Ascending aorta (tissue), 2 donors: ENCODE measurements around the gene DENND5B. TPM values are rescaled to one million over a fixed set of nuclear protein-coding genes. Genes with fewer than 3 reads are reported as not detected.
"Not testable (repeated sequence)": the region's sequence is repeated elsewhere in the genome, so short reads cannot be mapped to it uniquely, and the experiment has no call there.

ENCODE experiments used
- DNase-seq, 2 donors: peaks; one replicate each; pipeline ENCODE4 v3.0.0-alpha.2; 2019; ENCODE audit warnings: low spot score in 2 of 2
- H3K27ac ChIP-seq, 2 donors: fragments of 200-600 bp; sonication (generic); one replicate each; pipeline ENCODE4 v1.5.1; 2016 to 2017; ENCODE audit warnings: mild to moderate bottlenecking in 1 of 2
- H3K27me3 ChIP-seq: fragments of 200-600 bp; sonication (generic); one replicate; pipeline ENCODE4 v1.5.1; 2017
- H3K36me3 ChIP-seq, 2 donors: fragments of 200-600 bp; sonication (generic); one replicate each; pipeline ENCODE4 v1.5.1; 2016
- H3K4me1 ChIP-seq, 2 donors: fragments of 200-600 bp; sonication (generic); one replicate each; pipeline ENCODE4 v1.5.1; 2016 to 2017; ENCODE audit warnings: mild to moderate bottlenecking in 1 of 2
- H3K4me3 ChIP-seq, 2 donors: fragments of 200-600 bp; sonication (generic); one replicate each; pipeline ENCODE4 v1.5.1; 2016 to 2017; ENCODE audit warnings: mild to moderate bottlenecking in 1 of 2
- H3K9me3 ChIP-seq, 2 donors: fragments of 200-600 bp; sonication (generic); one replicate each; pipeline ENCODE4 v1.5.1; 2016
- intact Hi-C: fragments of 100-400 bp; cut with DNase I; formaldehyde crosslinking; loops from one replicate; pipeline ENCODE4 v1.15.1; 2023
- total RNA-seq: library from RNA; depleted of rRNA; stranded (reverse); fragments of >200 nt; gene quantifications from one replicate; pipeline ENCODE4 v1.1.0, GENCODE V29; 2016
- TF ChIP-seq, protein P1 (sequence below), 3 experiments: fragments of 200-600 bp in 2 of 3; fragments of 450-650 bp in 1 of 3; sonication (generic) in 2 of 3; IDR thresholded peaks; one replicate each; pipeline ENCODE4 v1.5.1; 2016 to 2019; ENCODE audit warnings: antibody characterized with exemption in 3 of 3, mild to moderate bottlenecking in 1 of 3, moderate library complexity in 1 of 3

Gene DENND5B
- total RNA-seq, 1 donor from 2014 or later, result 4.7 TPM

DNA sequence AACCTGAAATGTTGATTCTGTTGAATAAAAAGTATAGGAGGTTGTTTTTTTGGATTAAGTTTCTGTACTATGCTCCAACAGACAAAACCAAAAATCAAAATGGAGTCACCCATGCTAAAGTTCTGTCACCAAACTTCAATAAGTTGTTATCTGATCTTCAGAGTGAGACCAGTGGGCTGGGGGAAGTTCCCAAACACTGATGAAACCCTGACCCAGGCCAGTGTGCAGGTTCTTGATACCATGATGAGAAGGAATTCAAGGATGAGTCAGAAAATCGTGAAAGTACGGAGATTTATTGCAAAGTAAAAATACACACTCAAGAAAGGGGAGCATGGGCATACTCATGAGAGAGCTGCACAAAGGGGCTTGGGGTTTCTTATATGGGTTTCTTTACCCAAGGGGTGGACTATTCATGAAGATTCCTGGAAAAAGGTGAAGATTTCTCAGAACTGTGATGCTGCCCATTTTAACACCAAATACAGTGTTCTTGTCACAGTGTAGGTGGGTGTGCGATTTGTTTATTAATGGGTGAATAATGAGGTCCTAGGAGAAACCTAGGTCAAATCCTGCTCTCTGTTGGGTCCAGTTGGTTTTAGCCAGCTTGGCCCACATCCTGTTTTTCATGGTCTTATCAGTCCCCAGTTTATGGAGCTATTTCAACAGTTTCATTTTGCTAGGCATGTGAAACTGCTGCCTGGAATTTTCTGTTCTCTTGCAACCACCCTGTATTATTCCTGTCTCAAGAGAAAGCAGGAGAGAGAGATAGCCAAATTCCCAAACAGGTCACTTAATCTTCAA is 27.5 kb upstream of the DENND5B start:
- DNase-seq, result no peak
- no peak overlapping the region for H3K4me3 ChIP-seq
- TF ChIP-seq, protein P1, sequence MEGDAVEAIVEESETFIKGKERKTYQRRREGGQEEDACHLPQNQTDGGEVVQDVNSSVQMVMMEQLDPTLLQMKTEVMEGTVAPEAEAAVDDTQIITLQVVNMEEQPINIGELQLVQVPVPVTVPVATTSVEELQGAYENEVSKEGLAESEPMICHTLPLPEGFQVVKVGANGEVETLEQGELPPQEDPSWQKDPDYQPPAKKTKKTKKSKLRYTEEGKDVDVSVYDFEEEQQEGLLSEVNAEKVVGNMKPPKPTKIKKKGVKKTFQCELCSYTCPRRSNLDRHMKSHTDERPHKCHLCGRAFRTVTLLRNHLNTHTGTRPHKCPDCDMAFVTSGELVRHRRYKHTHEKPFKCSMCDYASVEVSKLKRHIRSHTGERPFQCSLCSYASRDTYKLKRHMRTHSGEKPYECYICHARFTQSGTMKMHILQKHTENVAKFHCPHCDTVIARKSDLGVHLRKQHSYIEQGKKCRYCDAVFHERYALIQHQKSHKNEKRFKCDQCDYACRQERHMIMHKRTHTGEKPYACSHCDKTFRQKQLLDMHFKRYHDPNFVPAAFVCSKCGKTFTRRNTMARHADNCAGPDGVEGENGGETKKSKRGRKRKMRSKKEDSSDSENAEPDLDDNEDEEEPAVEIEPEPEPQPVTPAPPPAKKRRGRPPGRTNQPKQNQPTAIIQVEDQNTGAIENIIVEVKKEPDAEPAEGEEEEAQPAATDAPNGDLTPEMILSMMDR (IDR thresholded peaks at IDR 0.05), result no peak
- H3K27ac ChIP-seq, result peak overlapping the region in 1 of 2 donors; percentile 16
- peaks cover 0 to 5% of the 10 kb centered on the region in 2 donors for H3K4me1 ChIP-seq
- no peaks in the 10 kb centered on the region for H3K27me3 ChIP-seq
- H3K36me3 ChIP-seq, result no peaks in the 10 kb centered on the region
- intact Hi-C loops, result no loop called here
- H3K9me3 ChIP-seq, result no peaks in the 10 kb centered on the region

DNA sequence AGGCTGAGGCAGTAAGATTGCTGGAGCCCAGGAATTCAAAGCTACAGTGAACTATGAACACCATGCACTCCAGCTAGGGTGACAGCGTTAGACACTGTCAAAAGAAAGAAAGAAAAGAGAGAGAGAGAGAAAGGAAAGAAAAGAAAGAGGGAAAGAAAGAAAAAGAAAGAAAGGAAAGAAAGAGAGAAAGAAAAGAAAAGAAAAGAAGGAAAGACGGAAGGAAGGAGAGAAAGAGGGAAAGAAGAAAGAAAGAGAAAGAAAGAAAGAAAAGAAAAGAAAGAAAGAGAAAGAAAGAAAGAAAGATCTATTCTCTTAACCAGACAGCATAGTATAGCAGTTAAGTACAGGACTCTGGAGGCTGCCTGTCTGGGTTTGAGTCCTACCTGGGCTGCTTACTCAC is 21.9 kb upstream of the DENND5B start:
- TF ChIP-seq, protein P1 (IDR thresholded peaks at IDR 0.05), result no peak
- intact Hi-C loops, result no loop called here
- no peak for DNase-seq
- Histone ChIP-seq H3K9me3 (peaks cover 0 to 18% of the 10 kb centered on the region in 2 donors), H3K4me1 (no peaks in the 10 kb centered on the region), H3K27ac (no peak overlapping the region), H3K36me3 (no peaks in the 10 kb centered on the region), H3K4me3 (no peak overlapping the region), H3K27me3 (no peaks in the 10 kb centered on the region)

DNA sequence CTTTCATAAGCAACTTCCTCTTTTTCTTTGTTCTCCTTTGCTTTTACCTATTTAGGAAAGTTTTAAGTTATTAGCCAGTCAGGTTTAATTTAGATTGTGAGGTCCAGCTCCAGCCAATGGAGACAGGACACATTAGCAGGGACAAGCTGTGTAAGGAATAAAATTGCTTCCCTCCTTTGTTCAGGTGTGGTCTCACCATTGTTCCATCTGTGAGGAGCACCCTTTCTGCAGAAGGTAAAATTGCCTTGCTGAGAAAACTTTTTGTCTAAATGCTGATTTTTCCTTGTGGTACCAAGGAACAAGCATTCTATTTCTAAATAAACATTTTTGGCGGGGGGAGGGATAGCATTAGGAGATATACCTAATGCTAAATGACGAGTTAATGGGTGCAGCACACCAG is 17.4 kb upstream of the DENND5B start:
- intact Hi-C loops, DNase-seq, H3K27me3 ChIP-seq, H3K4me1 ChIP-seq, H3K4me3 ChIP-seq, H3K36me3 ChIP-seq, H3K27ac ChIP-seq: not testable (repeated sequence)
- H3K9me3 ChIP-seq, result peaks cover 0 to 27% of the 10 kb centered on the region in 2 donors

DNA sequence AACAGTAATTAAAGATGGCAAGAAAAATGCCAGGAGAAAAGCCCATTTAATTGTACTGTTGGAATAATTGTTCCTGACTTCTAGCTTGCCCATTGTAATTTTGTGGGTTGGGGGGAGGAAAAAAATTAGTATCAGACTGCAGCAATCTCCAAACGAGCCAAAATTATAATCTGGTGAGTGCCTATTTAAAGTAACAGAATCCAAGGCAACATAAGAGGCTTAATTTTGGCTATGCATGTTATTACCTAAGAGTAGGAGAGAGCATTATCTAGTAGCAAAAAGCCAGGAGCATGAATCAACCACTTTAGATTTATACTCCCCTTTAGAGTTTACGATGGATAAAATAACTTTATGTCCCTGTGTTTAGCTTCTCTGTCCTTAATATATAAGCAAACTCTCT is 14.6 kb upstream of the DENND5B start:
- H3K9me3 ChIP-seq, result peaks cover 0 to 27% of the 10 kb centered on the region in 2 donors
- TF ChIP-seq, protein P1 (IDR thresholded peaks at IDR 0.05), result no peak
- no peak overlapping the region for H3K4me3 ChIP-seq
- H3K27ac ChIP-seq, result no peak overlapping the region
- intact Hi-C loops, result no loop called here
- no peaks in the 10 kb centered on the region for H3K4me1 ChIP-seq
- no peak for DNase-seq
- no peaks in the 10 kb centered on the region for H3K36me3 ChIP-seq
- no peaks in the 10 kb centered on the region for H3K27me3 ChIP-seq

DNA sequence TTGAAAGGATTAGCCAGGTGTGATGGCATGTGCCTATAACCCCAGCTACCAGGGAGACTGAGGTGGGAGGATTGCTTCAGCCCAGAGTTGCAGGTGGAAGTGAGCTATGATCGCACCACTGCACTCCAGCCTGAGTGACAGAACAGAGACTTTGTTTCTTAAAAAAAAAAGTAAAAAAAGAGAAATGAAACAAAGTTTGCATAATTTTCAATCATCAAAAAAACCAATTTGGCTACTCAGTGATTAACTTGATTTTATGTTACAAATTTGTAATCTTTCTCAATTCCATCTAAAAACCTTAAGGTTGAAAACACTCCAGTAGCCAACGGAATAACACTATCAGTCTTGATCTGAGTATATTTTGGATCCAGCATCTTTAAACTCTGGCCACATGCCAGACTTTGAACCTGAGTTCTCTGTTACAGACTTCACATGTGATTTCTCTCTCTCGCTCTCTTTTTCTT is 12.6 kb upstream of the DENND5B start:
- H3K9me3 ChIP-seq, result peaks cover 0 to 17% of the 10 kb centered on the region in 2 donors
- no peaks in the 10 kb centered on the region for H3K4me1 ChIP-seq
- no peak overlapping the region for H3K4me3 ChIP-seq
- no peak overlapping the region for H3K27ac ChIP-seq
- no peaks in the 10 kb centered on the region for H3K36me3 ChIP-seq
- no peak for DNase-seq
- intact Hi-C loops, result no loop called here
- H3K27me3 ChIP-seq, result no peaks in the 10 kb centered on the region
- TF ChIP-seq, protein P1 (IDR thresholded peaks at IDR 0.05), result no peak

DNA sequence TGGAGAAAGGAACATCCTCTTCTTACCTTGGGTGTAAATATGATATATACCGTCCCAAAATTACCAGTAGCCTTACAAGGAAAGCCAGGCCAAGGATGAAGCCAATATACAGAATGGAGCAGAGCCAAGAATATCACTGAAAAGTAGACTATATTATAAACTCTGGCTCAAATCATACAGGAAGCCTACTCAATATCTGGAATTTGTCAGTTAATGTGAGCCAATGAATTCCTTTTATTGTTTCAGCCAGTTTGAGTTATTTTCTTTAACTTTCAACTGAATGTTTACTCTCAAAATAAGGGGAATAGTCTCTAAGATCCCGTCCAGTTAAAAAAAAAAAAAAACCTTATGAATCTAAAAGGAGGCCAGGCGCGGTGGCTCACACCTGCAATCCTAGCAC is 9.8 kb upstream of the DENND5B start:
- H3K36me3 ChIP-seq, result no peaks in the 10 kb centered on the region
- H3K4me3 ChIP-seq, result peak overlapping the region in 1 of 2 donors; percentile 37
- intact Hi-C loops, result no loop called here
- H3K9me3 ChIP-seq, result no peaks in the 10 kb centered on the region
- H3K4me1 ChIP-seq, result no peaks in the 10 kb centered on the region
- no peaks in the 10 kb centered on the region for H3K27me3 ChIP-seq
- TF ChIP-seq, protein P1 (IDR thresholded peaks at IDR 0.05), result no peak
- H3K27ac ChIP-seq, result peak overlapping the region; percentile 13 to 14
- no peak for DNase-seq
